Stimulated activated CD8-positive, alpha-beta memory T cell treated with anti-CD3 and anti-CD28 coated beads, Interleukin-2, amount 100 ng/mL, for 1 hour (primary cell): ENCODE measurements around the gene TMEM30A.

ENCODE experiments used
- DNase-seq, 2 donors: peaks; one replicate each; pipeline ENCODE4 v3.0.0-alpha.2; 2020; ENCODE audit warnings: low read depth in 2 of 2

The TMEM30A gene

DNA sequence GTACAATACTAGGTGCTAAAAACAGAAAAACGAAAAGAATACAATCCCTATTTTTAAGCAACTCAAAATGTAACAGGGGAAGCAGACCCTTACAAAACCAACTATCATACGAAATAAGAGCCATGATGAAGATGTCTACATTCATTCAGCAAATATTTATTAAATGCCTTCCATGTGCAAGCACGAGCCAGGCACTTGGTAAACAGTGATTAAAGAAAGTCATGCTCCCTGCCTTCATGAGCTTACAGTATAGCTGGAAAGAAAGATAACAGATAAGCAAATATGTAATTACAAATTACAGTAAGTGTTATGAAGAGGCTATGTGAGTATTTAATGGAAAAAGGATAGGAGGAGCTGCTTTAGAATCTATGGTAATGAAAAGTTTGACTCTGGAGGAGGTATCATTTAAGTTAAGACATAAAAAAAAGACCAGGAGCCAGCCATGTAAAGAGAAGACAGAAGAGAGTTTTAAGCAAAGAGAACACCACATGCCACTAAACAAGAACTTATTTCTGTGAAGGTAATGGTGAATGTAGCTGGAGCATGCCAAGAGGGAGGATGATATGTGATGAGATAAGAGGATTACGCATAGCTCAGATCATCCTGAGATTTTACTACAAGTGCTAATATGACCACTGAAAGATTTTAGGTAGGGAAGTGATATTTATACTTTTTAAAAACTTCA lies 21.7 kb downstream of the TMEM30A start:
- DNase-seq = no peak

DNA sequence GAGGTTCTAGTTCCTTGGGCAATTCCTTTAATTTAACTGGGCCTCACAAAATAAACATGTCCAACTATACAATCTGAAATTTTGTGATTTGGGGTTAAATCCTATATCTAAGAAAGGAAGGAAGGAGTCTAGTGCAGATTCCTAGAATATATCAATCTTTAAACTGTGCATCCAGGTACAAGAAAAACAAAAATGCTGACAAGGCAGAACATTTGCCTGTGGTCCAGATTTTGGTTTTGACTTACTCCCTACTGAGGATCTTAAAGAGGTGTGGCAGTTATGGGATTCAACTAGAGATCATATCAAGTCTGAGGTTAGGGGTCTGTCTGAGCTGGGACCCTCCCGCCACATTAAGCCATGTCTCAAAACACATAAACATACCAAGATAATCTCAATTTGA lies 23.3 kb downstream of the TMEM30A start:
- no peak for DNase-seq

DNA sequence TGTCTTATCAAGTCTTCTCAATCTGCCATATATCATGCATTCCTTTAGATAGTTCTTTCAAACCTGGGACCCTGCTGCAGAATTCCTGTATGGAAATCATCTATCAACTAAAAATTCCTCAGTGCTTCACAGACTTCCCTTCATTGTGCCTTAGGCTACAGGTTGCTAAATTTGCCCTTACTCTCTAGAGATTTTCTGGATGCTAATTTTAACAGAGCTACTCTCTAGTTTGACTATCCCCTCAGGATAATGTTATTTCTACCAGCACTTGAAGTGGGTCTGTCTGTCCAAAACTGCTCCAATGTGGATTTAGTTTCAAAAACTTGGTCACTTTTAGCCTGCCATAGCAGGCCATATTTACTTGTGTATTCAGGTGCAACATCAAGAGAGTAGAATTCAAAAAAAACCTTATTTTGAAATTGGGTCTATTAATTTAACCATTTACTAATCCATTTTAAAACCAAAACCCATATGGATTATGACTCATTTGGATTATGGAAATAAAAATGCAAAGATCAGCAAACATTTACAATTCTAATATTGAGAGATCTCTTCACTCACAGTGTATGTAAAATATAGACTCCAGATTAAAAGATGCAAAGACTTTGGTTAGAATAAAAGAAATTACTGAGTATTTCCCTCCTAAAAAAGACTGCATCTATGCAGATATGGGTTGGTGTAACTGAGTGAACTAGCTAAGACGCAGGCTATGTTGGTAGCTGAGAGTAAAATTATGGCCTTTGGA lies 27.1 kb downstream of the TMEM30A start:
- DNase-seq = no peak

DNA sequence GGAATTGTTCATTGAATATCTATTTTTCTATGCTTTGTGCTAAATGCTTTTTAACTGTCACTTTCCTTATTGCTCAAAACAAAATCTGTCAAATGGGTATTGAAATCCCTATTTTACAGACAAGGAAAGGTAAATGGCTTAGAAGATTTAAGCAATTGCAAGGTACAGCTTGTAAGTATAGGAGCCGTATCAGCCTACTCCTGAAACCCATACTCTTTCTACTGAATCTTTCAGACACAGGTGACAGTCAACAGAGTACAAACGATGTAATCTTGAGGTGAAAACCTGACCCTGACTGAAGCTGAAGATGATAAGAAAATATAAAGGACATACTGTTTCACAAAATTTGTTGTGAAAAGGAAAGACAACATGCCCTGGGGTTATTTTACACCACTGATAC lies 34.0 kb downstream of the TMEM30A start:
- no peak for DNase-seq

DNA sequence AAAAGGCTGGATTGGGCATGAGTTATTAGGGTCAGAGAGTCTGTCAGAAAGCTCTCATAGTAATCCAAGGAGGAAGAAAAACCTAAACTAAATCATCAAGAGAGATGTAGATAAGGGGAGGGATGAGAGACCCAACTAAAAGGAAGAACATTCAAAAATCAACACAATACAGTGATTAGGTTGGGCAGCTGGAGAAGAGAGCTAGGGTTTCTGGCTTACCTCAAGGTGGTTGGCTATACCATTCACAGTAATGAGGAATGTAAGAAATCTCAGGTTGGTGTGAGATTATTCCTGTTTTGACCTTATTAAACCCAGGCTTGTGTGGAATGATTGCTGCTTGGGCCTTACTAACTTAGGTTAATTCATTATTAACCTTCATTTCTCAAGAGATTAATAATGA lies 34.8 kb downstream of the TMEM30A start:
- no peak for DNase-seq

DNA sequence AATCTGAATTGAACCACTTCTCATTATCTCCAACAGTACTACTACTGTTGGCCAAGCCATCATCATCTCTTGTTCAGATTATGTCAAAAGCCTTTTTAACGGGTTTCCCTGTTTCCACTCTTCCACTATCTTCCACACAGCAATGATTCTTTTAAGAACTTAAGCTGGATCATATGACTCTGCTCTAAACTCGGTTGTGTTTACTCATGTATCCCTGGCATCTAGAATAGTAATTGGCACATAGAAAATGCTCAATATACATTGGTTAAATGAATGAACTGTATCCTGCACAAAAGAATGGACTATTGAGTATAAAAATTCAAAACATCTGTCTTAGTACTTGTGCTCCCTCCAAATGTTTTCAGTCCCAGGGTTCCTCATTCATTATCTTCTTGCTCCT lies 38.2 kb downstream of the TMEM30A start:
- DNase-seq = no peak

DNA sequence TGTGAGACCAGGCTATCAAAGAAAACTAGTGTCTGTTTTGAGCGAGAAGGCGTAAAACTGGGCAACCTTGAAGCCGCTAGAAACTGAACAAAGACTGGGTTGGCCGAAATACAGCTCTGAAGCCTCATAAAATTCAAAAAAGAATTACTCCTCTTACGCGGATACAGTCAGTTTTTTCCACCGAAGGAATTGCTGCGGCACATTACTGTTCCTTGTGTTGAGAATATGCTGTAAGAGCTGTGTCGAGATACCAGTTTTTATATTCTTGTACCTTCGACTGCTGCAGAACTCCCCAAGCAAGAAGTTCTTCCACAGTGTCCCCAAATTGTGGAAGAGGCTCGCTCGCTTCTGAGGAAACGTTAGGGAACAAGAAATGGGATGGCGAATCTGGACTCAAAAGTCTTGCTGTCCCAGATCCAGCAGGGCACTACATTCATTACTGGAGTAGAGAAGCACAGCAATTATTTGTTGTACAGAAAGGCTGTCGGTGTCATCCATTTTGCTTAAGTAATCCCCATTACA lies 40.5 kb downstream of the TMEM30A start:
- no peak for DNase-seq

- DNase-seq = peak; percentile 63 to 69
Measured at GRCh38 chr6:75243333-75244062, 41.1 kb downstream of the TMEM30A start, which contains the start of gene COX7A2. TSS of gene COX7A2 (minus strand) at chr6:75243801. CDS start at chr6:75243734, 67 bp downstream.

DNA sequence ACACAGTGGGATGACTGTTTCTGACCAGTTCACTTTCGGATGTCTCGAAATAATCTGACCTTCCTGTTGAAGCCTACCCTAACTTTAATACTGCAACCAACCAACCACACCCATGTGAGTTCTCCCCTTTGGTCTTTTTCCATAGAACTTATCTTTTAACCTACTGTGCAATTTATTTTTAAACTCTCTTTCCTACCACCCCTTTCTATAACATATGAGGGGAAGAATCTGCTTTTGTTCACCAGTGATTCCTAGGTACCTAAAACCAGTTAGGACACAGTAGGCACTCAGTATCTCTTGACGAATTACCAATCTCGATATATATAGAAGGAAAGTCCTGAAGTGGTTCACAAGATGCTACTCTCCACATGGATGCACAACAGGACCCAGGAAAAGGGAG lies 48.0 kb downstream of the TMEM30A start:
- no peak for DNase-seq

DNA sequence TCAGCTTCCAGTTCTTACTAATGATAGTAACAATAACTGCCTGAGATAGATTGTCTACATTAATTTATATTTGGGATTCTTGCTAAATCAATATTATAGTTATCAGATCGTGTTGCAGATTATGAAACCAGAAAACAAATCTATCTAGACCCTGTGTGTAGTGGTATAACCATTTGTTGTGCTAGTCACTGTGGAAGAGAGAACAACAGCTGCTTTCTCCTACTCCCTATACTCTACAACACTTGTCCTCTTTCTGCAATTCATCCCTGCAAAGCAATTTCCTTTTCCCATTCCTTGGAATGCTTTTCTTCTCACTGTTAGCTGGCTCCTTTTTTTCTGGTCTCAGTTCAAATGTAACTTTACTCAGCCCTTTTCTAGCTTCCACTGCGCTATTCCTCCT lies 49.3 kb downstream of the TMEM30A start:
- DNase-seq = no peak

GRCh38 chr6:75234126-75234865 lies 50.3 kb downstream of the TMEM30A start:
- no peak for DNase-seq

DNA sequence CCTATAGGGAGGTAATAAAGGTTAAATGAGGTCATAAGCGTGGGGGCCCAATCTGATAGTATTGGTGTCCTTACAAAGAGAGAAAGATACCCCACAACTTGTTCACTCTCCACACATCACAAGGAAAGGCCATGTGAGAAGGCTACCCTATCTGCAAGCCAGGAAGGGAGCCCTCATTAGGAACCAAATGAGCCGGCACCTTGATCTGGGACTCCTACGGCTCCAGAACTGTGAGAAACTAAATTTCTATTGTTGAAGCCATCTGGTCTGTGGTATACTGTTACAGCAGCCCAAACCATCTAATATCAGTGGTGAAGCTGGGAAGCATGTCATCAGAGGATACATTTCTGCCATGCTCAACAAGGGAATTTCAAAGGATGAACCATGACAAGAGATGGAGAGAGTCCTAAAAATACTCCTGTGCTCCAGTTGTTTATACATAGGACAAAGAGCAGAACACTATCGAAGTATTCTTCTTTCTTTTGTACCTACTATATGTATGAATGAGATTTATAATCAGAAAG lies 51.4 kb downstream of the TMEM30A start:
- no peak for DNase-seq

DNA sequence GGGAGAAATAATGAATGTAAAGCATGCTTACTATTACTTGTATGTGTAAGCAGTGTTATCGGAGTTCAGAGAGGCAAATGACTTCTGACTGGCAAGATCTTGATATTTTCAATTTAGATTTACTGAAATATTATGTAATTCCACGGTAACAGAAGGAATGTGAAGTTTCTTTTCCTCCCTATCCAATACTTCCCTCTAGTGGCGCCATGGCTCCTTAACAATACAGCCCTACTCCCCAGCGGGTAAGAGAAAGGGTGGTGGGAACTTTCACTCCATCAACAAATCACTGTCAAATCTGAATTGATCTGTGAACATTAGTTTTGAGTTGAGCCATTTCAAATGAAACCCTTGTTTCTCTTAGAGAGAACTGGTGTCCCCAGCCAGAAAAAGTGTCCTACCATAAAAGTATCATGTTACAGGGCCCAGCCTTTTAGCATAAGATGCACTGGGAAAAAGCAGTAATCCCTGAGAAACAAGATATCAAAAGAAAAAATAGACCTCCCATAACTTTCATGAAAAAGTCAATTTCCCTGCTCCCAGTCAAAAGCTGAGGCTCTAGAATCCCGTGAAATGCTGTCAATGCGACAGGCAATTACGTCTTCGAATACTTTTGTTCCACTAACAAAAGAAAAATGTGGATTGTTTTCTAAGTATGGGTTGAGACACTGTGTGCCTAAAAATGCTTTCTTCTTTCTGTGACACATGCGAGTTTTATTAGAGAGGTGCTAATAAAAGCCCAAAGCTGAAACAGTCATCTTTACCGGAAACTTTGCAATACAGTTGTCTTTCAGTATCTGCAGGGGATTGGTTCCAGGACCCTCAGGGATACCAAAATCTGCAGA lies 53.9 kb downstream of the TMEM30A start:
- no peak for DNase-seq

GRCh38 chr6:75224303-75224926 lies 60.2 kb downstream of the TMEM30A start:
- no peak for DNase-seq

GRCh38 chr6:75223428-75223827 lies 61.2 kb downstream of the TMEM30A start:
- DNase-seq = no peak

DNA sequence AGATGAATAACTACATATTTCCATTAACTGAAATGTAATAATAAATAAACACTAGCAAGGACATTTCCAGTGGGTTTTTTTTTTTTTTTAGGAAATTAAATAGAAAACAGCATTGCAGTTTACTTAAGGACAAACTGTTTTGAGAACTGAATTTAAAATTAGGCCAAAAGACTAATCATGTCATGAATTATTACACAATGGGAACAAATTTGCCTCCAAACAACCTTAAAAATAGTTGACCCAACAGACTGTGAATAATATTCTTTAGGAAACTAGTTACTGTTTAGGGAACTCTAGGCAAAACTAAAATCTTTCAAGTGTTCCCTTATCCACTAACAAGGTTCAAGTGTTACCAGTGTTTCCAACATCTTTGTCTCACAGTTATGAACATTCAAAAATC lies 62.3 kb downstream of the TMEM30A start:
- DNase-seq = no peak

DNA sequence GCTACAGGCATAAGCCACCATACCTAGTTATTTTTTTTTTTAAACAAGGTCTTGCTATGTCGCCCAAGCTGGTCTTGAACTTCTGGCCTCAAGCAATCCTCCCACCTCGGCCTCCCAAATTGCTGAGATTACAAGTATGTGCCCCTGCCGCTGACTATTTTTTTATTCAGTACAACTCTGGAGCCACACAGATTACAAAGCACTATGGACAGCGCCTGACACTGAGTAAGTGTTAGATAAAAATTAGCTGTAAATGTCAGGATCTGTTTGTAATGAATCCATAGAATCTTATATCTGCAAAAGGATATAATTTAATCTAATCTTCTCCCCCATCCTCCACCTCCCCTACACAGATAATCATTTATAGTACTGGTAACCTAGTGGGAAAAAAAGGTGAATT lies 63.5 kb downstream of the TMEM30A start:
- DNase-seq = no peak

GRCh38 chr6:75220357-75220756 lies 64.2 kb downstream of the TMEM30A start:
- DNase-seq = no peak

- no peak for DNase-seq
Measured at GRCh38 chr6:75219263-75219662, 65.3 kb downstream of the TMEM30A start.

DNA sequence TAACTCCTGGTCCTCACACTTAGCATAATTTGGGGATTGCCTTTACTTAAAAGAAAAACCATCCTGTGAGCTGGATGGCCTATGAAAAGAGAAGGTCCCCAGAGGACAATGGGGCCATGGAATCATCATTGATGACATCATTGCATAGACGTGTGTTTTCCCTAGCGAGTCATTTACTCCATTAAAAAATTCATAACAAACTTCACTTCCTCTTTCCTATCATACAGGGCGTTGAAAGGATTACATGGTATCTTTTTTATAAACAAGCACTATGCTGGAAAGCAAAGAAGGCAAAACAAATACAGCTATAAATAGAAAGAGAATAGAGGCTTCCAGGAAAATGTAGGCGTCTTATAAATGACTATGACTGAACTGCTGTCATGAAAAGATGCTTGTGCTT lies 67.4 kb downstream of the TMEM30A start:
- no peak for DNase-seq
